COLO668 (cell line): Measurements from ENCODE around the gene ITGB5.

Experiments used
- DNase-seq: peaks from one replicate; lab custom pipeline; 2025; ENCODE audit not compliant: unreplicated experiment; lab: John Stamatoyannopoulos, UW

The ITGB5 gene

DNA sequence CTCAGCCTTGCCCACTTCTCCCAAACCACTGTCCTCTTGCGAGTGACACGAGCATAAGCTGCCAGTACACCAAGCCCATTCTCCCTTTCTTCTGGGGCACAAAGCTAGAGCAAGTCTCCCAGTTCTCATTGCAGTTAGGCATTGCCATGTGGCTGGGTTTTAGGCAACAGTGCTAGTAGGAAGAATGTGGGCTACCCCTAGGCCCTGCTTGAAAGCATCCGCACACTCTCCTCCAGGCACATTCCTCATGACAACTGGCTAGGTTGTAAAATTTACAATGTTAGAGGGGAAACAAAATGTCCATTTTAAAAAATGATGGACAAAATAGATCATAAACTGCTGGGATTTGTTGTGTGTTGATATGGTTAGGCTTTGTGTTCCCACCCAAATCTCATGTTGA lies 19.7 kb downstream of the ITGB5 start:
- no peak for DNase-seq

DNA sequence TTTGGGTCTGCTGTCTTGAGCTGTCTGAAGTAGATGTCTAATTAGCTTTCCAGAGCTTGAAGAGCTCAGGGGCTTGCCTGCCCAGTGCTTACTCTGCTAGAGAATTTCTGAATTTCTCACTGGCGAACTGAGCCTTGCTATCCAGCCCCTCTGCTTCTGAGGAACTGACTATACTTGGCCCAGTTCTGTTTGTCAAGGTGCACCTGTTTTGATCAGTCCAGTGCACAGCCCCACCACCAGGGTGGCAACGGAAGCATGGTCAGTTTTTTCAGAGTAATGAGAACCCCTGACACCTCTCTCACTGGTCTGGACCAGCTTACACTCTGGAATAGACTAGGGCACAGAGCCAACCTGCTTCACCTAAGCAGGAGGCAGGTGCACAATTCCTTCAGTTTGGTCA lies 25.2 kb downstream of the ITGB5 start:
- DNase-seq = no peak

DNA sequence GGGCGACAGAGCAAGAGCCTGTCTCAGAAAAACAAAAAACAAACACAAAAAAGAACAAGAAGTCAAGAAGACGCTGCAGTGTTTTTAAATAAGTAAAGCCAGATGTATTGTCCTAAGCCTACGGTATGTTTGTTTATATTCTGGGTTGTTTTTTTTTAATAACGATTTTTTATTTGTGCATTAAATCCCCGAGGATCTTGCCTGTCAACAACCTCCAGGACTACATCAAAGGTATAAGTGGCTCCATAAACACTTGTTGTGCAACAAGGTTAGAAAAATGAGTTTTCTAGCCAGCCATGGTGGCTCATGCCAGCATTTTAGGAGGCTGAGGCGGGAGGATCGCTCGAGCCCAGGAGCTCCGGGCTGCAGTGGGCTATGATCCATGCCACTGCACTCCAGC lies 26.1 kb downstream of the ITGB5 start:
- no peak for DNase-seq

DNA sequence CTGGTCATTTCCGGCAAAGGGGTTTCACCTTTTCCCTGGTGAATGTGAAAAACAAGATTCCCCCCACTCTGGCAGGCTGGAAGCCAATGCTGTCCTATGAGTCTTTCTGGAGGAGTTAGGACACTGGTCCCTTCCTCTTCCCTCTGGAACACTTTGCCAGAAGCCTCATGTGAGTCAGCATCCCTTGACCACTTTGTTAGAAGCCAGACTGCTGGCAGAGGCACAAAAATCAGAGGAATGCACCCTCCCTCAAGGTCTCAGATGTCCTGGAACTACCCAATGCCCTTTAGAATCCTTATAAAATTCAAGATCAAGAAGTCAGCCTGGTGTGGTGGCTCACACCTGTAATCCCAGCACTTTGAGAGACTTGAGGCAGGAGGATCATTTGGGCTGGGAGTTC lies 26.6 kb downstream of the ITGB5 start:
- DNase-seq = no peak

DNA sequence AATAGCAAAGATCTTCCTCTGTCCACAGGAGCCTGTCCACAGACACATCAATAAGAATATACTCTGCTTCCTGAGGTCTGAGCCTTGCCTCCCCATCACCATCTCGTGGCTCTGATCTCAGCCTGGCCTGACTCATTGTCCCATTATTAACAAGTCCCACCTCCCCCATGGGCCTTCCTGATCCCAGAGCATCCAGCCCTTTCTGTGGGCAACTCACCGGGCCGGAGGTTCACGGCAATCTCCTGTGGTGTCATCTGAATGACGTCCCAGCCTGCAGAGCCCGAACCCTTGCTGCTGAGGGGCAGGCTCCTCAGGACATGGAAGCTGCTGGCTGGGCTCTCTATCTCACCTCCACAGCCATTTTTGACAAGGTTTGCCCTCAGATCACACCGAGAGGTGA lies 28.1 kb downstream of the ITGB5 start:
- no peak for DNase-seq

DNA sequence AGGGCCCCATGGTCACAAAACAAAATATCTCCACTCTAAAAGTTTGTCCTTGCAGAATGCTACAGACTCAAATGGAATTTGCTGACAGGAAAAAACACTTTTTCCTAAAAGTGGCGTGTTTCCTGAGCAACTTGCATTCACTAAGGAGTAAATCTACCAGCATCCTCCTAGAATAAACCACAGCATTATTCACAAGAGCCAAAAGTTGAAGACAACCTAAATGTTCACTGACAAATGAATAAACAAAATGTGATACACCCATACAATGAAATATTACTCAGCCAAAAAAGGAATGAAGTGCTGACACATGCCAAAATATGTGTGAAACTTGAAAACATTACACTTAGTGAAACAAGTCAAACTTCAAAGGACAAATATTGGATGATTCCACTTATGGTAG lies 28.9 kb downstream of the ITGB5 start:
- no peak for DNase-seq

DNA sequence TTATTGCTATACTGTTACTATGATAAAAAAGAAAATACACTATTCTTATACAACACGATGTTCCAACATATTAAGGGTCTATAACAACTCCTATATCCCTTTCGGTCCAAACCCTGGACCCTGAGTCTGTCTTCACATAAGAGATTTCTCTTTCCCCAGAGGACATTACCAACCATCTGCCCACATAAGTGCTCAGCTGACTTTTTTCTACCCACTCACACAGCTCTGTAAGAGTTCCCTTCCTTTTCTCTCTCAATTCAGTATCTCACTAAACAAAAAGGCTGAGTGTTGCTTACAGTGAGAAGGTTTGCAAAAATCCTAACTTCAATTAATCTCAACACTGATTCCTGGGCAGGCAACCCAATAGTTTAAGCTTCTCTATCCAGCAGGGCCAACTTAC lies 30.5 kb downstream of the ITGB5 start:
- DNase-seq = no peak

DNA sequence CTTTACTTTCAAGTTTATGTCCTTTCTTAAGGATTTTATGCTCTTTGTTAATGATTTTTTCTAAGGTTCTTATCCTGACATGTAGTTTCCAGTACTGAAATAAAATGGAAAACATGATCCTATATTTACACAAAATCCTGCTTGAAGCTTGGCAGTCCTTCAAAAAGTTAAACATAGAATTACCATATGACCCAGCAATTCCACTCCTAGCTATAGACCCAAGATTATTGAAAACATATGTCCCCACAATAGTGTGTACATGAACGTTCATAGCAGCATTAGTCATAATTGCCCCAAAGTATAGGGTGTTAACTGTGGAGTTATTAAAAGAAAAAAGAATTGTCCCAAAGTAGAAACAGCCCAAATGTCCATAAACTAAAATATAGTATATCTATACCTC lies 33.2 kb downstream of the ITGB5 start:
- DNase-seq = no peak

DNA sequence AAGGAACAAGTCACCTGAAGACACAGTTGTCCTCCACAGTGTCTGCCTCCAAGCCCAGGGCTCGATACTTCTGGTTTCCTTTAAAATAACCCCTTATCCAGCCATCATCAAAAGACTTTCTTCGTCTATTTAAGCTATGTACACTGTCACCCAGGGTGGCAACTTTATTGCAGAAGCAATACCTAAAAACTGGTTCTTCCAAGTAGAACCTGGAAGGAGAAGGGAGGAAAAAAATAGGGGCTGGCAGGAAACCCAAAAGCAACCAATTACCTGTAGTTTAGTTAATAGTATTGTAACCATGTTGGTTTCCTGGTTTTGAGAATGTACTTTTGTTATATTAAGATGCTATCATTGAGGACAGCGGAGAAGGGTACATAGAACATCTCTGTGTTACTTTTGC lies 33.7 kb downstream of the ITGB5 start:
- no peak for DNase-seq

DNA sequence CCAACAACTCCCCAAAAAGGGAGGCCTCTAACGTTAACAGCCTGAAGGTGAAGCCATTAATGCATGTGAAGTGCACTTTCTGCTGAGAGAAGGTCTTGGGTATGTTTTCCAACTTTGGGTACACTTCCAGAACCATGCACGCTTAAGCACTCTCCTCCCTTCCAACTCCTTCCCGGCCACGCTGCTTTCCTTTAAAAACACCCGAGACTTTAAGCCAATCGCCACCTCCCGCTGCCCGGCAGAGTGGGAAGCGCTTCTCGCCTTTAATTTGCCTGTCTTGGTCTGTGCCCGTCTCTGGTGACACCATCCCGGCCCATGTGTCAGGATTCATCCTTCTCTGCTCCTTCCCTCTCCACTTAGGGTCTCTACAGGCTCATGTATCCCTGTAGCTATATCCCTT lies 35.3 kb downstream of the ITGB5 start:
- no peak for DNase-seq

DNA sequence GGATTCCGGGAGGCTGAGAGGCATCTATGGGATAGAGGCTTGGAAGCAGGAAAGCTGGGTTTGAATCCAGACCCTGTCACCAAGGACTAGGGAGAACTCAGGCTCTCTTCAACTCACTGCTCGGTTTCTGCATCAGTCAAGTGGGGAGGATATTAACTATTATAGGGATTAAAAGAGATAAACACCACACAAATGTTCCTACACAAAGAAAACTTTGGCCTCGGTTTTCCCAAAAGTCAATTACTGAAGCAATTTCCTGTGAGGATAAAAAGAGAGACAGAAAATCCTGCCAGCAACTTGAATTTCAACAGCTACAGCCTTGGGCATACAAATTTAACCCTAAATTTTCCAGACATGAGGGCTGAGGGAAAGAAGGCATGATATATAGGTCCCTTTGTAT lies 36.0 kb downstream of the ITGB5 start:
- DNase-seq = no peak

DNA sequence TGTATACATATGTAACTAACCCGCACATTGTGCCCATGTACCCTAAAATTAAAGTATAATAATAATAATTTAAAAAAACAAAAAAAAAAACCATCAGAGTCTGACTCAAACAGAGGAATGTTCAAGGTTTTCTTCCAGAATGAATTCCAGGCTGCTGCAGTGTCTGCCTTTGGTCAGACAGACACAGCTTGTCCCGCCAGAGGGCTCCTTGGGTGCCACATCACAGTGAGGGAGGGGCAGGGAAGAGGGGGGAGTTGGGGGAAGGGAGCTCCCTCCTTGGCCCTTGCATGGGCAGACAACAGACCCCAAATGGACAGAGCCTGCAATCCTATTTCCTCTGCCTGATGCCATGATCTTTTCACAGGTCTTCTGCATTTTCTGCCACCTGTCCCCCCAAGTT lies 36.5 kb downstream of the ITGB5 start:
- DNase-seq = no peak

DNA sequence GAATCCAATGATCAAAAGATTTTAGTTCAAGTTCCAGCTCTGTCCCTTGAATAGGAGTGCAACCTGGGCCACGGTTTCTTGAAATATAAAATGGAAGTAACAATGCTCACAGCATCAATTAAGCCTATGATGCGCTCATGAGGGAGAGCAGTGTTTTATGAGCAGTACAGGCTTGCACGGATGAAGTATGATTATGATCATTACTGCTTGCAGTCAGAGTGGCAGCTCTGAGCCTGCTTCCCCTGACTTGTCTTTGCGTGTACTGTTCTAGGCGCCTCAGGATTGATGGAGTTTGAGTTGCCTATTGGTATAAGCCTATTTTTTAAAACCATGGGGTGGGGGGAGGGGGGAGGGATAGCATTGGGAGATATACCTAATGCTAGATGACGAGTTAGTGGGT lies 37.0 kb downstream of the ITGB5 start:
- no peak for DNase-seq

DNA sequence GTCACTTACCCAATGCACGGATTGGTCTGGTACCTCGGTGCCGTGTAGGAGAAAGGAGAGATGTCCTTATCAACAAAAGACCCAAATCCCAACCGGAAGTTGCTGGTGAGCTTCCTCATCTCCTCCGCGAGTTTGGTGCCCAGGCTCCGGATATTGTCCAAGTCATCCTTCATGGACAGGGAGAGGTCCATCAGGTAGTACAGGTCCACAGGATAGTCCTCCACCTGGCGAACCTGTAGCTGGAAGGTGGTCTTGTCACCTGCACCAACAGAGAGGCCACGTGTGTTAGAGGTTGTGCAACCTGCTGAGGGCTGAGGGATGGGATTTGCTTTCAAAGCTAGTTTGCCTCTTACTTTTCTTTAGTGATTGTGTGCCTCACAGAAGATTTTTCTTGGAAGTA lies 38.9 kb downstream of the ITGB5 start:
- DNase-seq = no peak

DNA sequence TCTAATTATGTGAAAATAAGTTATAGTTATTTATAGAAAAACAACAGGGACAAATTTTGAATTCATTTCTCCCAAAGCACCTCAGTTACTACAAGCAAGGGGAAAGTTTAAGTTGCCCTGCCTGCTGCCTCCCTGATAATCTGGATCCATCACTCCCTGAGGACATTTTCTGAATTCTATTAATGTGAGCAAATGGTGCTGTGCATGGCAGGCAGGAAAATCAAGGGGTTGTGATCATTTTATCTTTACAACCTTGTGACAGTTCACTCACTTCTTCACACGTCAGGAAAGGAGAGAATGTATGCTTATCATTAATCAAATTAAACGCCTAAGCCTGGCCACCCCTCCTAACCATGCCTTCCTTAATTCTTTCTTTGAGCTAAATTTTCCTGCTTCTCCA lies 39.3 kb downstream of the ITGB5 start:
- DNase-seq = no peak

DNA sequence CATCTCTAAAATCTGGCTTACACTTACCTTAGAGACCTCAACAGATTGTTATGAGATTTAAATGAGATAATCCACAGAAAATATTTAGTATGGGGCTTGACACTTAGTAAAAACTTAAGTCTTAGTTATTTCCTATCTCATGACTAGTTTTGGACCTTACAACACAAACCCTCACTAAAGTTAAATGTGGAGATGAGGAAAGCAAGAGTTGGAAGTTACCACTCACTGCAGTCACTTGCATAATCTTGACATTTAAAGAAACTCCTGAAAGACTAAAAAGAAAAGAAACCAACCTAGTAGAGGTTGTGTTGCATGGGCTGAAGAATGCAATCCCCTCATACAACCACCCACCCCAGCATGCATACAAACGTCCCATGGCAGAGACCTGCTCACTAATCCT lies 40.1 kb downstream of the ITGB5 start:
- DNase-seq = no peak

DNA sequence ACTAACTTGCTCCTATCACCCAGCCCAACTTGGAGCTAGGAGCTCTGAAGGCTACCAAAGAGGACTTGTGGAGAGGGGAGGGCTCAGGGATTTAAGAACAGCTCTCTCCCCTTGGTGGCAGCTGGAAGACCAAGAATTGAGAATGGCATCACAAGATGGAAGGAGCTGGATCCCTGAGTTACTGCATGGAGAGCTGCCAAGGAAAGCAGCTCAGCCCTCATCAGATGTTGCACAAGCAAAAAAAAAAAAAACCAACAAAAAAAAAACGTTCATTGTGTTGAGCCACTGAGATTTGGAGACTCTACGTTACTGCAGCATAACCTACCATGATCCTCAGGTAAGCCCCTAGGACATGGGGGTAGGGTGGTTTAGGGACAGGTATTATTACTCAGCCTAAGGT lies 41.0 kb downstream of the ITGB5 start:
- no peak for DNase-seq

DNA sequence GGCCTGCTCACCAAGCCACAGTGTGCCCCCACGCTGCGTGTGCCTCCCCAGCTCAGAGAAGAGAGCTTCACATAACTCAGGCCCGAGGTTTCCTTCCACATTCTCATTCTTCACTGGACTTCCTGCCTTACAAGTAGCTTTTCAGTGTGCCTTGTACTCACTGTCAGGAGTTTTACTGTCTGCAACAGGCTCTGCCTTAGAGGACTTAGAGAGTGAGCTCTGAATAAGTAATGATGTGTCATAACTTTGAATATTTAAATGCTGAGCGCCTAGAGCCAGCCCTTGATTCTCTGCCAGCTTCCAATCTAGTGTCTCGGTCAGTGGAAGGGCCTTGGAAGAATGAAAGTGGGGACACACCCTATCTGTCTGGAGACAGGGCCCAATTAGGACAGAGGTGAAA lies 41.8 kb downstream of the ITGB5 start:
- no peak for DNase-seq

DNA sequence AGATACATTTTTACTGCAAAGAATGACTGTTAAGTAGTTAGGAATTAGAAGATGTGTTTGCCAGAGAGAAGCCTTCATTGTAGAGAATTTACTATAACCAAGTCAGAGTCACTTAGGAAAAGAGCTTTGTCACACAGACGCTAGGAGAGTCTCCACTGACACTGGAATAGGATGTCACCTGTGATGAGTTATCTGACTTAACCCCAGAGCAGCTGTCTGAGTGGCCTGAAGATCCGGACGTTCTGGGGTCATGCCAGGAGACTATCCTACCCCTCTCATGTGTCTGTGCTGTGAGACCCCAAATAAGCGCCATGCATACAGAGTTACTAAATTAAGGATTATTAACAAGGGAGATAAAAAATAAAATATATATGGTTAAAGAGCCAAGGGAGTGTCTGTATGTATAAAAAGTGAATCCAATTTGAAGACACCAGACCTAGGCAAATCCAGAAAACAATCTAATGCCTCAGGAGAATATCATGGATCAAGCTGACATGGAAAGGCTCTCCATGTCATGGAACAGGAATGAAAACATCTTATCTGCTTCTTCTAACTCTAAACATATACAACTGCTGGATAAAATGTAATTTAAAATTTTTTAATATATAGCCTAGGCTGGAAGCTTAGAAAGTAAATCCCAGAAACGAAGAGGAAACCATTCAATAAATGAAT lies 43.5 kb downstream of the ITGB5 start:
- DNase-seq = no peak

DNA sequence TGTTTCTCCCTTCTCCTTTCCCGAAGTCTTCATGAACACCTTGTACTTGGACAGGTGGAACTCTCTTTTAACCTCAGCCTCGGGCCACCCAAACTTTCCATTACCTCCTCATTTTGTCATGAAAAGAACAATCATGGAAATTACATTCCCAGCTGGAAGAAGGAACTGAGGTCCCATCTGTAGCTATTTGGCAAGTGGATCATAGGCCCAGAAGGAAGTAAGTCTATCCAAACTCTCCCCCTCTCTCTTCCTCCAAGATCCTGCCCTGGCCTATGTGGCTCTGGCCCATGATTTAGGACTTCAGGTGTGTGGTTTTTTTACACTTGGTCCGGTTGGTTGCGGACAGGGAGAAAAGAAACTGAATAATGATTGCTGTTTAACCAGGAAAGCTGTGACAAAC lies 44.1 kb downstream of the ITGB5 start:
- DNase-seq = no peak

DNA sequence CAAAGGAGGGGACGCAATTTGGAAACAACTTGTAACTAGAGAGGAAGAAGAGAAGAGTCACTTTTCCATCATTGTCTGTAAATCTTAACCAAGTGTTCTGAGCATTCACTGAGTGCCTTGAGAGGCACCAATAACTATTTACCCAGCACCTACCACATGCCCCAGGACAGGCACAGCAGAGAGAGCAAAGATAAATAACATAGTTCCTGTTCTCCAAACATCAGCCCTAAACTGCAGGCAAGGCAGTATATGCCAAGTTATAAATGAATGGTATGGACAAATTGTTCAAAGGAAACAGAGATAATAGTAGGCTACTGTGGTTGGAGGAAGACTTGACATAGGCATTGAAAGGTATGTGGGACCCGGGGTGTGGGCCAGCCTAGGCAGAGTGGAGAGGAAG lies 45.6 kb downstream of the ITGB5 start:
- DNase-seq = no peak

DNA sequence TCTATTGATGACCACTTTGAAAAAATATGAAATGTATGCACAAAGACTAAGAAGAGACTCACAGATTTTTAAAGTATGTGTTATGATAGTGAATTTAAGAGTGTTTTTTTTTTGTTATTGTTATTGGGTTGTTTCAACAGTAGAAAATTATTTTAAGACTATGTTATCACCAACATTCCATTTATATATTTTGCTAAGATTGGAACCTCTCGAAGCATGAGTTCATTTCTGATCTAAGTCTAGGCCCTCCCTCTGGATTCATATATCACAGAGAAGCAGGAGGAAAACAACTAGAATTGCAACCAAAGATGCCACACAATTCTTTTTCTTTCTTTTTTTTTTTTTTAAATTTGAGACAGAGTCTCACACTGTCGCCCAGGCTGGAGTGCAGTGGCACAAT lies 46.8 kb downstream of the ITGB5 start:
- DNase-seq = no peak

DNA sequence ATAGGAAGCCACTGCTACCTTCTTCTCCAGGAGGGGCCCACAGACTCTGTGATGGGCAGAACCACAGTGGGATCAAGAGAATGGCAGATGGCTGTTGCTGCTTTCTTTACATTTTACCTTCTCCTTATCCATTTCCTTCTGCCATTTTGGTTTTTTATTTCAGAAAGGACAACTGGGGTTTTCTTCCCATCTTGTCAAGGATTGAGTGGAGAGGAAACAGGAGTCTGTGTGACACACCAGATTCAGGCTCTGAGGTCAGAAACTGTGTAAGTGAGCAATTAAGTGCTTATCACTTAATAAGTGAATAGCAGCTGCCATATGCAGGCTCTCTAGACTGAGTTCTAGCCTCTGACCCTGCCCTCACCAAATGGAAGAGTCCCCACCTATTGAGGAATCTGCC lies 47.3 kb downstream of the ITGB5 start:
- no peak for DNase-seq

DNA sequence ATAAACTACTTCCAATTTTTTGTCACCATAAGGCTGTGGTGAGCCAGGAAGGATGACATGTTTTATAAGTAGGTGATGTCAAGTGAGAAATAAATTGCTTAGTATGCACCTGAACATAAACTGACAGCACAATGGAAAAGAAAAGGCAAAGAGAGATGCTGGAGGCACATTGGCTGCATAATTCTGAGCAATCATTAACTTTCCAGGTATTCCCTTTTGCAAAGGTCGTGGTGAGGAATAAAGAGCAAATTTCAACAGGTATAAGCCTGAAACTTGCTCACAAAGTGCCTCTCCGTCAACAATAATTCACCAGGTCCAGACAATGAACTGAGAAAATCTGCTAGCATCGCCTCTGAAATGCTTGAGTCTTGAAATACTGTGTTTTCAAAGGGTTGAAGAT lies 48.2 kb downstream of the ITGB5 start:
- no peak for DNase-seq
